Psoas muscle (tissue), 8 donors: Measurements from ENCODE around the gene MRPS25. TPM values are rescaled to one million over a fixed set of nuclear protein-coding genes. Genes with fewer than 3 reads are reported as not detected.

ENCODE experiments used
- ATAC-seq, 4 donors: fragments of 200-7000 bp; cut with Tn5 transposase; one replicate each; pipeline ENCODE4 v1.9.1; 2020; ENCODE audit warnings: moderate library complexity in 3 of 4, mild to moderate bottlenecking in 2 of 4
- DNase-seq, 2 donors: peaks; one replicate each; pipeline ENCODE4 v3.0.0-alpha.2; 2020
- H3K27ac ChIP-seq: fragments of 200-600 bp; one replicate; pipeline ENCODE4 v1.8.0; 2022
- H3K27me3 ChIP-seq, 3 donors: fragments of 200-600 bp in 1 of 3; one replicate each; pipeline versions ENCODE4 v1.6.1 to v1.8.0; 2013 to 2022; ENCODE audit warnings: low read length in 2 of 3, mild to moderate bottlenecking in 2 of 3, moderate library complexity in 1 of 3; ENCODE audit not compliant: insufficient read depth in 3 of 3
- H3K36me3 ChIP-seq, 2 donors: fragments of 200-600 bp in 1 of 2; one replicate each; pipeline versions ENCODE4 v1.6.1 to v1.8.0; 2013 to 2022; ENCODE audit warnings: low read depth in 1 of 2, mild to moderate bottlenecking in 1 of 2, moderate library complexity in 1 of 2; ENCODE audit not compliant: insufficient read depth in 1 of 2
- H3K4me1 ChIP-seq: fragments of 200-600 bp; one replicate; pipeline ENCODE4 v1.8.0; 2022
- H3K4me3 ChIP-seq: fragments of 200-600 bp; one replicate; pipeline ENCODE4 v1.8.0; 2022; ENCODE audit warnings: mild to moderate bottlenecking
- H3K9me3 ChIP-seq: fragments of 200-600 bp; one replicate; pipeline ENCODE4 v1.8.0; 2022
- WGBS, 3 donors: extraction: QIAGEN DNeasy Blood & Tissue Kit; methylation state at CpG; one replicate each; pipeline versions ENCODE4 v1.1.6 to v1.1.7; 2013; 5-methylcytosine and 5-hydroxymethylcytosine counted together
- intact Hi-C, 2 donors: fragments of 100-400 bp; cut with DNase I; formaldehyde crosslinking; loops; one replicate each; pipeline versions ENCODE4 v1.11.0 to v1.14.2; 2022
- polyA plus RNA-seq, 3 donors: library from polyadenylated mRNA; stranded (reverse); fragments of 200-250 nt; gene quantifications; one replicate each; pipeline ENCODE4 v1.2.3, GENCODE V29; 2013
- total RNA-seq, 4 donors: library from RNA; stranded (reverse); fragmentation: NEBNext Ultra II Directional in 2 of 4; extraction: Animal tissue kit (Norgen Biotek cat#: 25700) in 2 of 4; gene quantifications; one replicate each; pipeline versions ENCODE4 v1.2.1 to v1.2.4, GENCODE V29; 2021 to 2023
- TF ChIP-seq, protein P1 (sequence below): fragments of 200-600 bp; IDR thresholded peaks from one replicate; pipeline ENCODE4 v1.8.0; 2022; ENCODE audit warnings: antibody characterized with exemption
- donor health status: healthy with polysubstance abuse.
- donor health status: DM: no; HTN: no; CAD: no; lungs with moderate emphysema.
- donor health status: Bipolar disorder and iron deficiency.
- donor health status: healthy.
- donor health status: DM: yes; HTN: yes; CAD: no.
- donor health status: DM: no; HTN: no; CAD: no.
- donor health status: DM: no; HTN: no; CAD: no.
- donor health status: DM: yes; HTN: yes; CAD: no.

The MRPS25 gene
- total and polyA plus RNA-seq, 7 donors = 60.6 to 145 (median 74.2) TPM

DNA sequence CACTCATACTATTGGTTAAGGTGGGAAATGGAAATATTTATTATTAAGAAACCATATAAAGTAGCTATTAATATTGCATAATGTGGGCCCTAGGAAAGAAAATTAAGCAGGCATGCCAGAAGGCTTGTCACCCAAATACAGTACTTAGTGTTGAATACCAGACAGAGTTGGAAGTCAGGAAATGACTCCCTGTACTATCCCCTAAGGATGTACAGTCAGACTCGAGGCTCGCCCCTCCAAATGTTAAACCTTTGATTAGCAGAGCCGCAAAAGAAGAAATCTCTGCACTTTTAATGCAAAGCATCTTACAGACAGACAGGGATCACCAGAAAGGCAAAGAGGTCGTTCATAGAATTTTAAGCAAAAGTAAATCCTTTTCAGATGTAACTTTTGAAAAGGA lies 45.1 kb upstream of the MRPS25 start:
- Histone ChIP-seq H3K27ac (no peak overlapping the region), H3K36me3 (no peaks in the 10 kb centered on the region), H3K4me3 (no peak overlapping the region), H3K4me1 (no peaks in the 10 kb centered on the region), H3K9me3 (no peaks in the 10 kb centered on the region), H3K27me3 (no peaks in the 10 kb centered on the region)
- DNase-seq = no peak
- TF ChIP-seq, protein P1, sequence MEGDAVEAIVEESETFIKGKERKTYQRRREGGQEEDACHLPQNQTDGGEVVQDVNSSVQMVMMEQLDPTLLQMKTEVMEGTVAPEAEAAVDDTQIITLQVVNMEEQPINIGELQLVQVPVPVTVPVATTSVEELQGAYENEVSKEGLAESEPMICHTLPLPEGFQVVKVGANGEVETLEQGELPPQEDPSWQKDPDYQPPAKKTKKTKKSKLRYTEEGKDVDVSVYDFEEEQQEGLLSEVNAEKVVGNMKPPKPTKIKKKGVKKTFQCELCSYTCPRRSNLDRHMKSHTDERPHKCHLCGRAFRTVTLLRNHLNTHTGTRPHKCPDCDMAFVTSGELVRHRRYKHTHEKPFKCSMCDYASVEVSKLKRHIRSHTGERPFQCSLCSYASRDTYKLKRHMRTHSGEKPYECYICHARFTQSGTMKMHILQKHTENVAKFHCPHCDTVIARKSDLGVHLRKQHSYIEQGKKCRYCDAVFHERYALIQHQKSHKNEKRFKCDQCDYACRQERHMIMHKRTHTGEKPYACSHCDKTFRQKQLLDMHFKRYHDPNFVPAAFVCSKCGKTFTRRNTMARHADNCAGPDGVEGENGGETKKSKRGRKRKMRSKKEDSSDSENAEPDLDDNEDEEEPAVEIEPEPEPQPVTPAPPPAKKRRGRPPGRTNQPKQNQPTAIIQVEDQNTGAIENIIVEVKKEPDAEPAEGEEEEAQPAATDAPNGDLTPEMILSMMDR = no peak
- WGBS, 3 donors = 58 to 72% (median 69%) methylated on average over 4 of the region's 4 CpGs
- intact Hi-C loops = loop anchor here in 1 of 2 donors (10.0 kb wide), 1 partner anchor 275 kb away; no protein-coding TSS in a partner anchor
- ATAC-seq = no peak

DNA sequence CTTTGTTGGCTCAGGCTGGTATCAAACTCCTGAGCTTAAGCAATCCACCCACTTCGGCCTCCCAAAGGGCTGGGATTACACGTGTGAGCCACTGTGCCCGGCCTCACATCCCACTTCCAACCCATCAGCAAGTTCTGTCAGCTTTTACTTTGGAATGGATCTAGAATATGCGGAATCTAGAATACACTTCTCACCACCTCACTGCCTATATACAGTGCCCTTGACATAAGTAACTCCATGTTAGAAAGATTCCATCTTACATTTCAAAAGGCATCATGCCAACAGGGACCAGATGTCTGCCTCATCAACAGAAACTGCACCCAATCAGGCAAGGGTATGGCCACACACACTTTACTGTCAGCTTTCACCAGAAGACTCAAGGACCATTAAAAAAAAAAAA lies 43.8 kb upstream of the MRPS25 start:
- Histone ChIP-seq H3K36me3 (no peaks in the 10 kb centered on the region), H3K9me3 (no peaks in the 10 kb centered on the region), H3K27me3 (no peaks in the 10 kb centered on the region), H3K27ac (no peak overlapping the region), H3K4me1 (peaks cover under 1% of the 10 kb centered on the region), H3K4me3 (no peak overlapping the region)
- ATAC-seq = no peak
- WGBS, 3 donors = 79 to 86% (median 82%) methylated on average over 4 of the region's 4 CpGs
- TF ChIP-seq, protein P1 = no peak
- no peak for DNase-seq
- intact Hi-C loops = loop anchor here (2.0 to 10.0 kb wide), 5 partner anchors 93 to 456 kb away; no protein-coding TSS in a partner anchor

DNA sequence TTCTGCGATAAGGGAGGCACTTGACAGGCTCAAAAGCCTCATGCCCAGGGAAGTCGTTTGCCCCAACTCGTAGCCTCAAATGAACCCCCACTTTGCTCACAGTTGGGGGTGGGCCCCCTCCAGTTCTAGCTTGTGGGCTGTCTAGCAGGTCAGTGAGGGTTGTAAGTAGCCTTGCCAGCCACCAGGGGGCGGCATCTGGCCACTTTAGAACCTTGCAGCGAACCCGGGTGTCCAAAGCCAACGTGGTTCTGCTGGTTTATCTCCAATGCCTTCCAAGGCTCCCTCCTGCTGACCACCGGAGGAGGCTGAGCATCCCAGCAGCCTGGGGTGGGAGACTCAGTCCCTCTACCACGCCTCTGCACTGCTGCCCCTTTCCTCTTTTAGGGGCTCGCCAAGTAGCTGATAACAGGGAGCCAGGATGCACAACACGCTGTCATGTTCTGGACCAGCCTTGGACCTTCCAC lies 43.0 kb upstream of the MRPS25 start:
- WGBS, 3 donors = 19 to 22% (median 19%) methylated on average over 11 of the region's 11 CpGs

DNA sequence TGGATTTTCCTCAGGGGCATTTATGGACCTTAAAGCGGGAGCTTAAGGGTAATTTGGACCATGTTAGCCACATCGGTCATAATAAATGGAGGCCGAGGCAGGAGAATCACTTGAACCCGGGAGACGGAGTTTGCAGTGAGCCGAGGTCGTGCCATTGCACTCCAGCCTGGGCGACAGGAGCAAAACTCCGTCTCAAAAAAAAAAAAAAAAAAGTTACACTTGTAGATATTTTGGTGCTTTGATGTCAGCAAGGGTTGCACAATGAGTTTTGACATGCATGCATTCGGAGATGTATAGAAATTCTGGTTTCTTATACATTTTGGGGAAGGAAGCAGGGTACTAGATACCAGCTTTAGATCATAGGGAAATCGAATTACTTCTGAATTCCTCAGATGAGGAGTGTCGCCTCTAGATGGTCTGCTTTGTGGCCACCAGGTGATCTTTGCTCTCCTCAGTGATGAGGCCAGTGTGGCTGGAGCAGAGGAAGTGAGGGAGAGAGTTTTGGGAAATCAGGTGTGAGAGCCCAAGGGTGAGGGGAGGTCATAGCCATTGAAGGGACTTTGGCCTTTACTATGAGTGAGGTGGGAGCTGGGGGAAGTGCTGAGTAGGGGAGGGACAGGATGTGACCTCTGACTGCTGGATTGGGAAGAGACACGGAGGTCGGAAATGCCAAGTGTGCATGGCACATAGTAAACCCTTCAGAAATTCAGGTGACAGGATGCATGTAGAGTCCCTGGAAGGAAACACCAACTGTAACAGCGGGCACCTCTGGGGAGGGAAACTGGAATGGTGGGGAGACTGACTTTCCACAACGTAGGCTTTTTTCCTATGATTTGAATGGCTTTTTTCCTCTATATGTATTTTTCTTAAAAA lies 42.2 kb upstream of the MRPS25 start:
- 75 to 80% (median 79%) methylated on average over 16 of the region's 16 CpGs for WGBS, 3 donors
- Histone ChIP-seq H3K4me3 (no peak overlapping the region), H3K36me3 (no peaks in the 10 kb centered on the region), H3K4me1 (peaks cover 14% of the 10 kb centered on the region), H3K9me3 (no peaks in the 10 kb centered on the region), H3K27ac (no peak overlapping the region), H3K27me3 (no peaks in the 10 kb centered on the region)
- intact Hi-C loops = loop anchor here (5.0 to 10.0 kb wide), 4 partner anchors 95 to 457 kb away; no protein-coding TSS in a partner anchor
- DNase-seq = no peak
- TF ChIP-seq, protein P1 = no peak
- no peak for ATAC-seq

More for the DNA sequence above, 43.0 kb upstream of the MRPS25 start:
- TF ChIP-seq, protein P1 = peak; percentile 94
- ATAC-seq = peak; percentile 83 to 93 (median 87)
- Histone ChIP-seq H3K4me1 (peaks cover 8% of the 10 kb centered on the region), H3K4me3 (no peak overlapping the region), H3K9me3 (no peaks in the 10 kb centered on the region), H3K27me3 (no peaks in the 10 kb centered on the region), H3K36me3 (no peaks in the 10 kb centered on the region), H3K27ac (no peak overlapping the region)
- intact Hi-C loops = loop anchor here (2.0 to 10.0 kb wide), 5 partner anchors 94 to 457 kb away; no protein-coding TSS in a partner anchor
- DNase-seq = peak; percentile 75 to 89
